H1 (cell line): Measurements from ENCODE around the gene UPB1. TPM values are rescaled to one million over a fixed set of nuclear protein-coding genes. Genes with fewer than 3 reads are reported as not detected.

ENCODE experiments used
- CTCF ChIA-PET: fragments of 300-600 bp; sonication (Branson Sonifier 250); formaldehyde crosslinking; loops from one replicate; lab custom pipeline; 2021; ENCODE audit not compliant: partially characterized antibody; lab: Charles Lee
- POLR2A ChIA-PET: fragments of 300-600 bp; sonication (Branson Sonifier 250); formaldehyde crosslinking; loops from one replicate; lab custom pipeline; 2021; ENCODE audit warnings: inconsistent platforms; ENCODE audit not compliant: partially characterized antibody; lab: Charles Lee
- DNase-seq, 2 experiments: peaks; one replicate each; pipeline versions ENCODE4 v3.0.0 to v3.0.0-alpha.2; 2010 to 2022; ENCODE audit warnings: low spot score in 2 of 2, low read depth in 1 of 2, mixed read lengths in 1 of 2
- FAIRE-seq: peaks from 2 replicates; lab custom pipeline; 2011; peaks lifted over from hg19 to GRCh38; lab: Jason Lieb, UNC
- H2AFZ ChIP-seq: 2 replicates; pipeline ENCODE4 v1.8.1; 2012; ENCODE audit warnings: low read length, inconsistent platforms
- H2AK5ac ChIP-seq: 2 replicates; pipeline ENCODE4 v1.6.1; 2013; ENCODE audit warnings: low read depth, low read length
- H2BK120ac ChIP-seq: replicated peaks from 2 replicates; pipeline ENCODE3; 2013; ENCODE audit warnings: low read depth, low read length, inconsistent platforms
- H2BK12ac ChIP-seq: 2 replicates; pipeline ENCODE4 v1.6.1; 2013; ENCODE audit warnings: low read depth, low read length
- H2BK15ac ChIP-seq: 2 replicates; pipeline ENCODE4 v1.6.1; 2013; ENCODE audit warnings: low read length
- H2BK20ac ChIP-seq: 2 replicates; pipeline ENCODE4 v1.6.1; 2013; ENCODE audit warnings: low read length
- H2BK5ac ChIP-seq: 2 replicates; pipeline ENCODE4 v1.6.1; 2013; ENCODE audit warnings: low read depth, low read length
- H3K14ac ChIP-seq: 2 replicates; pipeline ENCODE4 v1.6.1; 2013; ENCODE audit warnings: inconsistent platforms; ENCODE audit not compliant: insufficient read length
- H3K18ac ChIP-seq: 2 replicates; pipeline ENCODE4 v1.6.1; 2013; ENCODE audit warnings: low read length; ENCODE audit errors: extremely low read depth
- H3K23ac ChIP-seq: 2 replicates; pipeline ENCODE4 v1.6.1; 2013; ENCODE audit warnings: inconsistent platforms; ENCODE audit not compliant: insufficient read length
- H3K23me2 ChIP-seq: 2 replicates; pipeline ENCODE4 v1.6.1; 2013; ENCODE audit warnings: low read depth, low read length
- H3K27ac ChIP-seq: 2 replicates; pipeline ENCODE4 v1.6.1; 2011; ENCODE audit warnings: low read depth, low read length, inconsistent platforms
- H3K27me3 ChIP-seq, 4 experiments: replicated peaks in 1 of 4; 1 replicate in 1 of 4; 2 replicates in 3 of 4; pipeline versions ENCODE4 v1.6.1 to v1.8.1; 2011 to 2013; ENCODE audit warnings: low read length in 3 of 4, mild to moderate bottlenecking in 3 of 4, inconsistent platforms in 2 of 4, mixed read lengths in 2 of 4, moderate library complexity in 1 of 4; ENCODE audit not compliant: control insufficient read depth in 3 of 4, insufficient read depth in 3 of 4; ENCODE audit errors: extremely low read depth in 1 of 4
- H3K36me3 ChIP-seq, 4 experiments: 2 replicates each; pipeline versions ENCODE4 v1.6.1 to v1.8.1; 2011 to 2013; ENCODE audit warnings: mild to moderate bottlenecking in 4 of 4, low read length in 3 of 4, moderate library complexity in 2 of 4, control low read depth in 1 of 4, inconsistent platforms in 1 of 4; ENCODE audit not compliant: insufficient read depth in 4 of 4, control insufficient read depth in 2 of 4
- H3K4ac ChIP-seq: replicated peaks from 2 replicates; pipeline ENCODE3; 2013; ENCODE audit warnings: low read length, low read depth, mixed read lengths, inconsistent platforms; ENCODE audit not compliant: insufficient read length
- H3K4me1 ChIP-seq, 4 experiments: replicated peaks in 1 of 4; 1 replicate in 1 of 4; 2 replicates in 3 of 4; pipeline versions ENCODE4 v1.6.1 to v1.8.1; 2011 to 2013; ENCODE audit warnings: low read length in 3 of 4, inconsistent platforms in 2 of 4, mixed read lengths in 1 of 4; ENCODE audit not compliant: insufficient read depth in 4 of 4, control insufficient read depth in 3 of 4
- H3K4me2 ChIP-seq, 2 experiments: 2 replicates each; pipeline versions ENCODE4 v1.6.1 to v1.8.1; 2011 to 2013; ENCODE audit warnings: low read depth in 2 of 2, low read length in 2 of 2, control low read depth in 1 of 2, inconsistent platforms in 1 of 2, mild to moderate bottlenecking in 1 of 2; ENCODE audit not compliant: insufficient read depth in 1 of 2
- H3K4me3 ChIP-seq, 4 experiments: fragments of 200-600, 300-600 bp in 1 of 4; sonication (generic), shearing (Covaris generic), sonication (Bioruptor Twin) in 1 of 4; 2 replicates each; pipeline versions ENCODE4 v1.5.1 to v1.8.1; 2011 to 2016; ENCODE audit warnings: low read length in 4 of 4, low read depth in 3 of 4, control low read depth in 2 of 4, inconsistent platforms in 2 of 4, mild to moderate bottlenecking in 2 of 4, mixed read lengths in 1 of 4, moderate library complexity in 1 of 4; ENCODE audit not compliant: insufficient read depth in 2 of 4; ENCODE audit errors: extremely low read depth in 1 of 4
- H3K56ac ChIP-seq: replicated peaks from 2 replicates; pipeline ENCODE3; 2013; ENCODE audit warnings: low read depth, mild to moderate bottlenecking, mixed read lengths, low read length, inconsistent platforms; ENCODE audit not compliant: insufficient read length
- H3K79me1 ChIP-seq: 2 replicates; pipeline ENCODE4 v1.6.1; 2013; ENCODE audit warnings: low read depth, low read length, control low read depth
- H3K79me2 ChIP-seq, 2 experiments: 2 replicates each; pipeline versions ENCODE4 v1.6.1 to v1.8.1; 2012 to 2013; ENCODE audit warnings: low read length in 2 of 2, mild to moderate bottlenecking in 2 of 2, inconsistent platforms in 1 of 2; ENCODE audit not compliant: insufficient read depth in 2 of 2, control insufficient read depth in 1 of 2
- H3K9ac ChIP-seq, 4 experiments: replicated peaks in 1 of 4; 1 replicate in 1 of 4; 2 replicates in 3 of 4; pipeline versions ENCODE4 v1.6.1 to v1.8.1; 2011 to 2013; ENCODE audit warnings: low read depth in 3 of 4, low read length in 3 of 4, control low read depth in 2 of 4, mild to moderate bottlenecking in 2 of 4, moderate library complexity in 2 of 4, inconsistent platforms in 1 of 4; ENCODE audit errors: extremely low read depth in 1 of 4
- H3K9me3 ChIP-seq, 2 experiments: 2 replicates each; pipeline versions ENCODE4 v1.6.1 to v1.8.1; 2012 to 2013; ENCODE audit warnings: mild to moderate bottlenecking in 2 of 2, moderate library complexity in 2 of 2, control low read depth in 1 of 2, inconsistent platforms in 1 of 2, low read depth in 1 of 2, low read length in 1 of 2, mixed read lengths in 1 of 2; ENCODE audit not compliant: insufficient read depth in 2 of 2
- H4K20me1 ChIP-seq, 2 experiments: replicated peaks in 1 of 2; 2 replicates each; pipeline versions ENCODE3 to v1.8.1; 2011 to 2013; ENCODE audit warnings: inconsistent platforms in 2 of 2, low read length in 2 of 2, mild to moderate bottlenecking in 1 of 2; ENCODE audit not compliant: insufficient read depth in 2 of 2, control insufficient read depth in 1 of 2
- H4K5ac ChIP-seq: 2 replicates; pipeline ENCODE4 v1.6.1; 2013; ENCODE audit warnings: low read length, low read depth, mixed read lengths, inconsistent platforms; ENCODE audit not compliant: insufficient read length
- H4K8ac ChIP-seq: 2 replicates; pipeline ENCODE4 v1.8.0; 2013; ENCODE audit warnings: mild to moderate bottlenecking, moderate library complexity, low read length, inconsistent platforms; ENCODE audit not compliant: insufficient read depth; ENCODE audit errors: extremely low read depth
- H4K91ac ChIP-seq: replicated peaks from 2 replicates; pipeline ENCODE3; 2013; ENCODE audit warnings: low read length, mixed read lengths, inconsistent platforms; ENCODE audit not compliant: insufficient read length
- CBX8 ChIP-seq: fragments of 300-800, 300-1000 bp; sonication (generic); IDR thresholded peaks from 2 replicates; pipeline ENCODE4 v1.7.1; 2016; ENCODE audit warnings: low read depth, low read length, borderline replicate concordance
- WGBS, 2 experiments: shearing (Covaris generic) in 1 of 2; methylation state at CpG; one replicate each; pipeline versions ENCODE4 v1.1.6 to v1.1.7; 2013 to 2015; ENCODE audit warnings: low lambda C conversion rate in 2 of 2, mixed read lengths in 2 of 2, inconsistent platforms in 1 of 2, low coverage in 1 of 2, missing lambda C conversion rate in 1 of 2; ENCODE audit not compliant: insufficient replicate concordance in 2 of 2, insufficient coverage in 1 of 2, insufficient read length in 1 of 2; ENCODE audit errors: extremely low coverage in 1 of 2, missing lambda C conversion rate in 1 of 2; 5-methylcytosine and 5-hydroxymethylcytosine counted together
- polyA plus RNA-seq, 7 experiments: library from polyadenylated mRNA; depleted of rRNA in 3 of 7; stranded (reverse) in 5 of 7; unstranded in 2 of 7; fragments of >200 nt in 5 of 7; fragments of 200-250 nt in 2 of 7; gene quantifications; 1 replicate in 5 of 7; 2 replicates in 1 of 7; 4 replicates in 1 of 7; pipeline versions ENCODE4 v1.2.1 to v1.2.3, GENCODE V29; 2011 to 2013; ENCODE audit warnings: missing spikeins in 2 of 7, mixed read lengths in 2 of 7
- total RNA-seq: library from RNA; stranded (reverse); fragmentation: NEBNext Ultra II Directional; extraction: Animal tissue kit (Norgen Biotek cat#: 25700); gene quantifications from 2 replicates; pipeline ENCODE4 v1.2.1, GENCODE V29; 2021

The UPB1 gene
- total and polyA plus RNA-seq, 2 of the 8 experiments (the other 6 are each of a cell fraction or from before 2014, with no cell fraction given) = 0.09 TPM; not detected in 1

GRCh38 chr22:24515027-24515338 is 19.9 kb downstream of the UPB1 start:
- no peak overlapping the region for H2BK120ac ChIP-seq
- no peaks in the 10 kb centered on the region for H3K79me1 ChIP-seq
- POLR2A ChIA-PET = no interaction called here
- H3K56ac ChIP-seq = no peak overlapping the region
- H2BK20ac ChIP-seq = no peak overlapping the region
- no peak overlapping the region for H3K4ac ChIP-seq
- peaks cover 0 to 6% (median 1%) of the 10 kb centered on the region in 4 experiments; a peak in 2 of 7 replicates for H3K4me1 ChIP-seq
- H3K18ac ChIP-seq = no peak overlapping the region
- no peak overlapping the region for H3K14ac ChIP-seq
- H3K79me2 ChIP-seq = no peaks in the 10 kb centered on the region
- H2BK12ac ChIP-seq = no peak overlapping the region
- no peak overlapping the region for H3K23ac ChIP-seq
- no peak overlapping the region for H2BK15ac ChIP-seq
- H3K4me3 ChIP-seq = no peak overlapping the region
- H3K9ac ChIP-seq = no peak overlapping the region
- H4K5ac ChIP-seq = no peak overlapping the region
- no peak overlapping the region for H2BK5ac ChIP-seq
- H4K91ac ChIP-seq = no peak overlapping the region
- FAIRE-seq (no peak), DNase-seq (no peak)
- no peaks in the 10 kb centered on the region for H4K20me1 ChIP-seq
- no peak overlapping the region for H4K8ac ChIP-seq
- H3K27me3 ChIP-seq = no peaks in the 10 kb centered on the region
- 96% methylated on average over 8 of the region's 8 CpGs; no CpG with 5 or more reads in 1 of the 2 experiments for WGBS, 2 experiments
- no peak overlapping the region for H2AK5ac ChIP-seq
- no peak overlapping the region for H3K4me2 ChIP-seq
- CTCF ChIA-PET = interaction anchor here (1.1 to 7.4 kb wide), 5 partner anchors 11 to 105 kb away, joined by 3 to 48 read pairs (median 4); no protein-coding TSS in a partner anchor
- no peaks in the 10 kb centered on the region for H3K36me3 ChIP-seq
- no peaks in the 10 kb centered on the region; the same call in 1 of the 2 replicates for H3K23me2 ChIP-seq
- H3K9me3 ChIP-seq = no peaks in the 10 kb centered on the region
- H3K27ac ChIP-seq = no peak overlapping the region
- no peak overlapping the region for H2AFZ ChIP-seq
- no peak for TF ChIP-seq CBX8
